ENCODE results near the gene TMEM18.
A peak's percentile ranks its signal among the peaks of the same experiment; 100 is the strongest.

Gene TMEM18

DNA sequence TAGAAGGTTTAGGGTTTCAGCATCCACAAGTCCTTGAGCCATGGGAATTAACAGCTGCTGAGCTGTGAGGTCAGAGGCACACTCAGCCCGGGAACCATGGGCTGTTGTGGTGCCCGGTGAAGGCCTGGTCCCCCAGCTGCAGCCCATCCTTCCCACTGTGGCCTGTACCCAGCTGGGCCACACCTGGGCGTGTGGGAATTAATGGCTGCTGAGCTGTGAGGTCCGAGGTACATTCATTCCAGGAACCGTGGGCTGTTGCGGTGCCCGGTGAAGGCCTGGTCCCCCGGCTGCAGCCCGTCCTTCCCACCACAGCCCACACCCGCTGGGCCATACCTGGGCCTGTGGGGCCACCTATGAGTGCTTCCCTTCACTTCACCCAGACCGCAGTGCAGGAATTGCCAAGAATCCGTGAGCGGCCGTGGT lies 25.2 kb downstream of the TMEM18 start:
- DNase-seq (ENCODE audit: low read depth in 2 of 2) = no peak

- DNase-seq (ENCODE audit: low read depth in 2 of 2) = no peak
Measured at GRCh38 chr2:650343-651310, 26.6 kb downstream of the TMEM18 start.

DNA sequence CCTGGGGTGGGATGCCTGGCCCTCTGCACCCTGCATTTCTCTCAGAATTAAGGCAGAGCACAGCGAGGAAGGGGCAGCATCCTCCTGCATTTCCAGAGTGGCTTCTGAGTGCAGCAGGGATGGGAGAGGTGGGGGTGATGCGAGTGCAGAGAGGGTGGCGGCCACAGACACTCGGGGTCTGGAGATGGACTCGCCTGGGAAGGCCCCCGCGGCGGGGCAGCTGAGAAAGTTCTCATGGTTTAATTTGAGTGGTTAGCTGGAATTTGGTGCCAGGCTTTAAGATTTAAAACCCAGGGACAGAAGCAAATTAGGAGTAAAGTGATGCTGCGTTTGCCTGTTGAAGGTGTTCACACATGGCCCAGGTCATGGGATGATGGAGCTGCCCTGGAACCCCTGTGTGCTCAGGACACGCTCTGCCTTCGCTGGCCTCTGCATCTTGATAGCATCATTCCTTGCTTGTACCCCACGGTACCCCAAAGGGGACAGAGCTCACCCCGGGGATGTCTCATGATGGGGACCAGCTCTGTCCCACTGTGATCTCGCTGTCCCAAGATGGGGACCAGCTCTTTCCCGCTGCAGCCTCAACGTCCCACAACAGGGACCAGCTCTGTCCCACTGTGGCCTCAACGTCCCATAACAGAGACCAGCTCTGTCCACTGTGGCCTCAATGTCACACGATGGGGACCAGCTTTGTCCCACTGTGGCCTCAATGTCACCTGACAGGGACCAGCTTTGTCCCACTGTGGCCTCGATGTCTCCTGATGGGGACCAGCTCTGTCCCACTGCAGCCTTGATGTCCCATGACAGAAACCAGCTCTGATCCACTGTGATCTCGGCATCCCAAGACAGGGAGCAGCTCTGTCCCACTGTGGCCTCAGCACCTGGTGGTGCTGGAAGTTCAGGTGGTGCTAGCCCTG lies 27.5 kb downstream of the TMEM18 start:
- DNase-seq (ENCODE audit: low read depth in 2 of 2) = no peak

- DNase-seq (ENCODE audit: low read depth in 2 of 2) = no peak
Measured at GRCh38 chr2:648476-649424, 28.5 kb downstream of the TMEM18 start.

- DNase-seq (ENCODE audit: low read depth in 2 of 2) = no peak
Measured at GRCh38 chr2:647691-648231, 29.4 kb downstream of the TMEM18 start.

- no peak for DNase-seq (ENCODE audit: low read depth in 2 of 2)
Measured at GRCh38 chr2:647003-647560, 30.1 kb downstream of the TMEM18 start.

DNA sequence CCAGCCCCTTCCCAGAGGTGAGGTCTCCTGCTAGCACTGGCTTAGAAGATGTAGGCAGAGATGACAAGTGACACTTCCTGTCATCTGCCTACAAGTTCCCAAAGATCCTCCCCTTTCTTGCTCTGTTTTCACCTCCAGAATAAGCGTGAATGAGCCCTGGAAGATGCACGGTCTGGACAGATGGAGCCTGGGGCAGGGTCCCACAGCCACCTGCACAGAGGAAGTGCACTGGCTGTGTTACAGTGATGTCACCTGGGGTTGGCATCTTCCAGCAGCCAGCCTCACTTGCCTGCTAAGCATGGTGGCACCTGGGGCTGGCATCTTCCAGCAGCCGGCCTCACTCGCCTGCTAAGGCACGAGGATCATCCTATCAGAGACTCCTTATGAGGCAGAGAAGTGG lies 32.3 kb downstream of the TMEM18 start:
- DNase-seq (ENCODE audit: low read depth in 2 of 2) = no peak

DNA sequence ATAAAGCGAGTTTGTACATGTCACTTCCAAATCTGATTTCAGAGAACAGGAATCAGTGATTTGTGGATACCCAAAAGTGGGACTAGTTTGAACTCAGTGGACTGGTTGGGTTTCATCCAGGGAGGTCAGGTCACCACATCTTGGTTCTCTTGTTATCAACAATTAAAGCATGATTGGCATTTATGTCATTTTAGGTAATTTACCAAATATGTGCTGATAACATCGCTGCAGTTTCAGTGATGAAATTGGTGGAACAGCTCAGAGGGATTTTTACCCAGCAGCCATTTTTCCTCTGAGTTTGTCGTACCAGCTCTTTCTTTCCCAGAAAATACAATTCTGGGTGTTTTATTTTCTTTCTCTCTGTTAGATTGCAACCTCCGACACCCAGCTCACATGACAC lies 33.4 kb downstream of the TMEM18 start:
- no peak for DNase-seq (ENCODE audit: low read depth in 2 of 2)

GRCh38 chr2:643334-643733 lies 33.9 kb downstream of the TMEM18 start:
- no peak for DNase-seq (ENCODE audit: low read depth in 2 of 2)

- no peak for DNase-seq (ENCODE audit: low read depth in 2 of 2)
Measured at GRCh38 chr2:641872-642815, 35.1 kb downstream of the TMEM18 start.

- DNase-seq (ENCODE audit: low read depth in 2 of 2) = no peak
Measured at GRCh38 chr2:641164-641871, 35.9 kb downstream of the TMEM18 start.

DNA sequence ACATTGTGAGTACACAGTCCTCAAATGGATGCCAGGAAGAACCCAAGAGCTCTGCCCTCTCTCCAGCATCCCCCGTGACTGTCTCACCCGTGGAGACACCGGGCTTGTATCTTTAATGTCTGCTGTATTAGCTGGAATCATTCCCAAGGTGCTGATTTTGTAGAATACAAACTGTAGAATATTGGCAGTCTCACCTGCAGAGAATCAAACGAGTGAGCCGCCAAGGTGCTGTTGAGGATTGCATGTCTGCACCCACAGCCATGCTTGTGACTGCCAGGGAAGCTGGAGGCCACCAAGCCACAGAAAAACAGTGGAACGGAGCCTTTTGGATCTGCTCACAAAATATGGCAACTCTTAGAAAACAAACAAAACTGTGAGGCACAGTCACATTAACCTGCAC lies 37.5 kb downstream of the TMEM18 start:
- DNase-seq (ENCODE audit: low read depth in 2 of 2) = no peak

DNA sequence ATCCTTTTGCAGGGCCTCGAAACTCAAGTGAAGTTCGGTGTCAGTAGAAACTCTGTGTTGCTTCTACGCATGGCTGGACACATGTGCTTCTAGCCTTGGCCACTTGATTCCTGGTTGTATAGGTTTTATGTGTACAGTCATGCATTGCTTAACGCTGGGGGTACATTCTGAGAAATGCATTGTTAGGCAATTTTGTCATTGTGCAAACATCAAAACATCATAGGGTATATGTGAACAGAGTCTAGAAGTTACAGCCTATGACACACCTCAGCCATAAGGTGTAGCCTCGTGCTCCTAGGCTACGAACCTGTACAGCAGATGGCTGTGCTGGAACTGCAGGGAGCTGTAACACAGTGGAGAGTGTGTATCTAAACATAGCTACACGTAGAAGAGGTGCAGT lies 39.4 kb downstream of the TMEM18 start:
- no peak for DNase-seq (ENCODE audit: low read depth in 2 of 2)

- DNase-seq (ENCODE audit: low read depth in 2 of 2) = no peak
Measured at GRCh38 chr2:637406-637776, 39.8 kb downstream of the TMEM18 start.

DNA sequence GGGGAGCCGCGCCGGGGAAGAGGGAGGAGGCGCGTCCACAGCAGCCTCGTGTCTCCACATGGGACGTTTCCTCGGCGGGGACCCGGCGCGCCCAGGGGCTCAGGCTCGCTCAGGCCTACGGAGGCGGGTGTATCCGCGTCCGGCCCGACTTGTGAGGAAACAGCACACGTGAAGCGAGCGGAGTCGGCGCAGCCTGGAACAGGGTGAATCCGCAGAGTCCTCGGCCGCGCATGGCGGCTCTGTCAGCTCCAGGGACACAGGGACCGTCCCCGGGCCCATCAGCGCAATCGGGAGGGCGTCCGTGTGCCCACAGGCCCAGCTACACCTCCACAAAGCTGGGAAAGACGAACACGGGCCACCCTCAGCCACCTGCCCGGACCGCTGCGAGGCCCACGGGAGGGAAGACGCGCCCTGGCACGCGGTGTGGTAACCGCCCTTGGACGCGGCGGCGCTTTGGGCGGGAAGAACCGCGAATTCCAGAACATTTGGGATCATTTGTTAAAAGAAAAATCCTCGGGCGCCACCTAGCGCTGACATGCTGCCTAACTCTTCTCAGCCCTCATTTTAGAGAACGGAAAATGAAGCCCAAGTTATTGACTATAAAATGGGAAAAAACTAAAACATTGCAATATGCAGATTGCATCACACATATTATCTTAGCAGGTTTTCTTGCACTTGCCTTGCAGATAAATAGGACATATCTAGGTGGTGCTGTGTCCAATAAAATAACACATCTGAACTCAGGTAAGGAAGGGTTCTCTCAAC lies 40.4 kb downstream of the TMEM18 start:
- peak; percentile 21 to 54 for DNase-seq (ENCODE audit: low read depth in 2 of 2)

DNA sequence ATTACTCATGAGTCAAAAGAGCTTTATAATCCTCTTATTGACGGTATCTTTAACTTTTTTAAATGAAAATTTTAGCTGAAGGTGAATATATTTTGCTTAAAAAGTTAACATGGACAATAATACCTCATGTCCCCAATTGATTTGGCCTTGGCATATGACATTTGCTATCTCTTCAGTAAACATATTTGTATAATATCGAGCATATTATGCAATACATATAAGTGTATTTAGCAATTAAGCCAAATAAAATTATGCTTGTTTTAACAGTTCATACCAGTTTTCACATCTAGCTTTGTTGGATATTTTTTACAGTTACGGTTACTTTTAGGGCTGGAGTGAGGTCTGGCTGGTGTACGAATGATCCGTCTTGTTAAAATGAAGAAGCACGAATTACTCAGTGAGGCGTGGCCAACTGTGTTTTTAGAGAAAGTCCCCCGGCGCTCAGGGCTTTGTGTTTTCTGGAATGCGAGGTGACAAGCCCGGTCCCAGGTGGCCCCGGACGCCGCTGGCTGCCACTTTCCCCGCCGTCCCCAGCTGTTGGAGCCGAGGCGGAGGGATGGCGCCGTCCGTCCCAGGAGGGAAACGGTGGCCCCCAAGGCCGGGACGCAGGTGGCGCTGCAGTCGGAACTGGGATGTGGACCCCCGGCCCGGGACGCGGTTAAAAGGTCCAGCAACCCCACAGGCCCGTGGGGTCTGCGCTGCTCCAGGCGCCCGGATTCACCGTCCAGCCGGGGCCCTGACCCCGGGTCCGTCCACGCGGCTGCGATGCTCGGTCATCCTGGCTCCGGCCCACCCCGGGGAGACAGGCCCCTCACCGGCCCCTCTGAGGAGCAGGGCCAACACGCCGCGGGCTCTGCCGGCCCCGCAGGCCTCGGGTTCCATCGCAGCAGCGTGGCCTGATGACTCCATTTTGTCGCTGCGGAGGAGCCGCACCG lies 41.3 kb downstream of the TMEM18 start:
- DNase-seq (ENCODE audit: low read depth in 2 of 2) = no peak

Data from stimulated activated CD4-positive, alpha-beta T cell treated with anti-CD3 and anti-CD28 coated beads, Interleukin-4, amount 100 ng/mL, for 48 hours (primary cell).